GM21381 (cell line): Measurements from ENCODE around the gene IVD.

ENCODE experiments used
- ATAC-seq: cut with Tn5 transposase; IDR thresholded peaks from one replicate; pipeline ENCODE4 v1.9.1; 2021; ENCODE audit warnings: mild to moderate bottlenecking, moderate library complexity; ENCODE audit not compliant: unreplicated experiment

The IVD gene

DNA sequence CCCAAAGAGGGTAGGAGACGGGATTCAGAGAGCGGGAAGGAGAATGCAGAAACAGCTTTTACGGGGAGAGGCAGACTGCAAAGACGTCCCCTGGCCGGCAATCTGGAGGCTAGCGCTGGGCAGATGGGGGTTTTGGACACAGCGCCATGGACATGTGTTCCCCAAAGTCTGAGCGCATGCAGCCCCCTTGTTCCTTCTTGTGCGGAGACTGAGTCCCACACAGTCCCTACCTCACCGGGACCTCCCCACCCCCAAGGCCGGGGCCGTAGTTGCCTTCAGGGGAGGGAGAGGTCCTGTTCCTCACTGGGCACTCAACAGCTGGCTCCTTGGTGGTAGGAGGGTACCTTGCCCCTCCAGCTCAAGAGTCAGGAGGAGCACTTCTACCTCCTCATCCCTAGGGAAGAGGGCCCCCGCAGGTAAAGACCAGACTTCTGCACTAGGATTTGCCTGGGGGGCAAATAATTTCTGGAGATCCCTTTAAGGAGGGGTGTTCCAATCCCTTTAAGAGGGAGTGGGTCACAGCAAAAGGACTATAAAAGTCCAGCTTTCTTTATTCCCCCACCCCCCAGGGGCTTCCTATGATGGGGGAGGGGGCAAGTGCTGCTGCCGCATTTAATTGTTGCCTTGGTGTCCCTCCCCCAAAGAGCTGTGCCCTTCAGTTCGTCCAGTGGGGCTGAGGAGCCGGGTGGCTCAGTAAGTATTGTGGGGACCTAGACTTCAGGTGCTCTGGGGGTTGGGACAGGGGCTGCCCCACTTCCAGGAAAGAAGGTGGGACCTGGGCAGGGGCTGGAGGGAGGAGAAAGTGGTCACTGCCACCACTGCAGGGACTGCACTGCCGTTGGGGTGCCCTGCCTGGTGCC is 31.5 kb downstream of the IVD start:
- ATAC-seq: no peak

DNA sequence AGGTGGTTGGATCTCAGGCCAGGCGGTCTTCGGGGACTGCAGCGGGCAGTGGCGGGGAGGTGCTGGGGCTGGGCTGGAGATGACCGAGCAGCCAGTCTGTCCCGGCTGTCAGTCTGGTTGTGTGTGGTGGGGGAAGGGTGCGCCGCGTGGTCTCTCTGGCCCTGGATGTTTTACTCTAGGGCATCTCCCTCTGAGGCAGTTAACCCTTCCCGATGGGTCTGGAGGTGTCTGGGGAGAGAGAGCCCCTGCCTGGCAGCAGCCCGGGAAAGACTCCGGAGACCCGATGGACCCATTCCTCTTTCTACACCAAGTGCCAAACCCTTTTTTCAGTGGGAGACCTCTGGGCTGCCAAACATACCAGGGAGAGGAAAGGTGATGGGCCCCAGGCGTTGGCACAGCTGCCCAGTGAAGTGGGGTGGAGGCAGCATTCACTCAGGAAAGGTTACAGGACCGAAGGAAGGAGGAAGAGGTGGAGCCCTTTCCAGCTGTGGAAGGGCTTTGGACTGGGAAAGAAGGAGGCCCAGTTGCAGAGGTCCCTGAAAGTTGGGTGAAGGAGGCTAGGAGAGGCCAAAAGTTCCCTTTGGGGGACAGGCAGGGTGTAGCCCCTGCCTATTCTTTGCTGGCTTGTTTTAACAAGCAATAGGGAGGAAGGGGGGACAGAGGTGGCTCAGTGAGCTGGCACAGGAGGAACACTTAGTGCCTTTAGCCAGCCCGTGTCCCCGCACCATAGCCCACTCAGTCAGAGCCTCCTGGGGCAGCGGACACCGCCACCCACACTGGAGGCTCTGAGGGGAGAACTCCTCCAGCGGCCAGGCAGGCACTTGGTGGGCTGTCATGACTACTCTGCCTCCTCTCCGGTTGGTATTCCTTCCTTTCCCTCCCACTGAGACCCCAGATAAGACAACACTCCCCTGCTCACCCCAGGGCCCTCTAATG is 32.4 kb downstream of the IVD start:
- ATAC-seq: no peak

DNA sequence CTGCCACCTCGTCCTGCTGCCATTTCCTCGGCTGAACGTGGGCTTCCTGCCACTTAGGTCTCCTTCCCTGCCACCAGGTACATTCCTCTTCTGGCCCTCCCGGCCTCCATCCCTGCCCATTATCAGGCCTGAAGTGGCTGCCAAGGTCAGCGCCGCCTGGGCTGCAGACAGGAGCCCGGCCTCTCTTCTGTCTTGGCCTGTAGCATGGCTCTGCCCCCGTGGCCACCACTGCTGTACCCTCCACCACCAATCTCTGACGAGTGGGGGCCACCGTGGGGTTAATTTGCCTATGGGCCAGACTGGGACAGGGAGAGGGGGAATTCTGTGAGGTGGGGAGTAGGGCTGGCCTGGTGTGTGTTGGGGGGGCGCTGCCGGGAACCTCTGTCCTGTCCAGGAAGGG is 33.1 kb downstream of the IVD start:
- no peak for ATAC-seq

DNA sequence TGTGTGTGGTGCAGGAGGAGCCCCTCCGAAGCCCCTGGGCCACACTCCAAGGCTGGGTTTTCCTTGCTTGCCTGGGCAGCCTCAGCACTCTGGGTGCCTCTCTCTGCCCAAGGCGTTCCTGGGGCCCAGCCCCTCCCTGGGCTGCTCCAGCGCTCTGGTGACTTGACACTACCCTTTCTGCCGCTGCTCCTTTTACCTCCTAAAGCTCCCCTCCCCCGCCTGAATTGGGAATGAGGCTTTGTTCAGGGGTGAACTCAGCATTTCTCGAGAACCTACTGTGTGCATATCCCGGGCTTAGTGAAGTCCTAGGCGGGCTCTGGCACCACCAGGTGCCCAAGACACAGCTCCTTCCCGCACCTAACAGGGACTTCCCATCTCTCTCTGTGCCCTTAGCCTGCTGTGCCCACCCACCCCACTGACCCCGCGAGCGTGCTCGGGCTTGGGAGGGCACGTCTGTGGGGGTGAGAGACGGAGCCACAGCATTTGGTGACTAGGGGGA is 33.9 kb downstream of the IVD start:
- no peak for ATAC-seq

DNA sequence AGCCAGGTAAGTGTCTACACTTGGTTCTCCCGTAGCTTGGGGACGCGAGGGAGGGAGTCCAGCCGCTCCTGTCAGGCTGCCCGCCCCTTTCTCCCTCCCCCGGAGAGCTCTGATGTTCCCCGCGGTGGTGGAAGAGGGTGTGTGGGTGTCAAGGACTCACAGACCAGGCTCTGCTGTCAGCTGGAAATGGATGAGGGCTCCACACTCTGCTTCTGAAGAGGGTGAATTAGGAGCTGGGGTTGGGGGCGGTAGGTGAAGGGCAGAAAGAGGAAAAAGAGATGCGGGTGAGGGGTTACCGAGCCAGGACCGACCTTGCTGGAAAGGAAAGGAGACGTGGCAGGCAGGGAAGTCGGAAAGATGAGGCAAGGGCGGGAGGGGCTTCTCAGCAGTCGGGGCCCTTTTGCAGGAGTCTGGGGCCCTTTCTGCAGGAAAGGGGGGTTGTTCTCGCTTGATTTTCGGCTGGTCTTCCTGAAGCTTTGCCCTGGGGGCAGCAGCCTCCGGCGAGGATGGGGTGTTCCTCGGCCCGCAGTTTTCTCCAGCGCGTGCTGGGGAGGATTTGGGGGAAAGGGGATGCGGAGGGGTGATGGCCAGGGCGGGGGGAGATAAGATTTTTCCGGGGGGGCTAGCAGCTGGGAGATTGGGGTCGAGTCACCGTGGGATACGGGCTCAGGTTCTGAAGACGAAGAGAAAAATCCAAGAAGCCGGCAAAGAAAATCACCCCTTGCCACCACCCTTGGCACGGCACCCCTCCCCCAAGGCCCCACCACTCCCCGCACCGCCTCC is 34.6 kb downstream of the IVD start:
- ATAC-seq: no peak

DNA sequence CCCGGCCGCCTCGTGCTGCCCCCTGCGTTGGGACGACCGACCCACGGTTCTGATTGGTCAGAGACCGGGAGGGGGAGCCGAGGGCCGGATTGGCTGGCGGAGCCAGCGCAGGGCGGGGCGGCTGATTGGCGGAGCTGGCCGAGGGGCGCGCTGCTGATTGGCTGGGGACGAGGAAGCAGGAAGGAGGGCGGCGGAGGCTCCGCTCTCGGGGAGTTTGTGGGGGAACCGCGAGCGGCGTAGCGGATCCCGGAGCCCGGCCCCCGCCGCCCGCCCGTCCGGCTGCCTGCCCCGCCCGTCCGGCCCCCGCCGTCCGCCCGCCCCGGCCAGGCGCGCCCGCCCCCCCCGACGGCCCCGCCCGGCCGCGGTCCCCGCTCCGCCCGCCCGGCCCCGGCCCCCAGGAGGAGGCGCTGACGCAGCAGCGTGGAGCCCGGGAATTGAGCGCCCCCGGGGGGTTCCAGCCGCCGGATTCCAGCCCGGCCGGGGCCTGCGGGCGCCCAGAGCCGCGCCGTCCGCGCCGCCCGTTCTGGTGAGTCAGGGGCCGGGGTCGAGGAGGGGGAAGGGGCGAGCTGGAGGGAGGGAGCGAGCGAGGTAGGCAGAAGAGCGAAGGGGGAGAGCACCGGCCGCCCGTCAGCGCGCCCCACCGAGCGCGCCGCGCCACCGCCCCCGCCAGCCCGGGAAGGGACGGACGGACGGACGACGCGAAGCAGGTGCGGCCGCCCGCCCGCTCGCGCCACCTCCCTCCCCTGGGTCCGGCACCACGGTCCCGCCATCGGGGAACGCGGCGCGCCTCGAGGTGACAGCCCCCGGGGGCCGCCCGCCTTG is 35.4 kb downstream of the IVD start, which contains the start of gene BAHD1:
Gene BAHD1 (plus strand): TSS at position 211 of the 822 bp plus-strand sequence. CDS start 17,512 bp downstream, outside the sequence.
- ATAC-seq: peak; percentile 89

DNA sequence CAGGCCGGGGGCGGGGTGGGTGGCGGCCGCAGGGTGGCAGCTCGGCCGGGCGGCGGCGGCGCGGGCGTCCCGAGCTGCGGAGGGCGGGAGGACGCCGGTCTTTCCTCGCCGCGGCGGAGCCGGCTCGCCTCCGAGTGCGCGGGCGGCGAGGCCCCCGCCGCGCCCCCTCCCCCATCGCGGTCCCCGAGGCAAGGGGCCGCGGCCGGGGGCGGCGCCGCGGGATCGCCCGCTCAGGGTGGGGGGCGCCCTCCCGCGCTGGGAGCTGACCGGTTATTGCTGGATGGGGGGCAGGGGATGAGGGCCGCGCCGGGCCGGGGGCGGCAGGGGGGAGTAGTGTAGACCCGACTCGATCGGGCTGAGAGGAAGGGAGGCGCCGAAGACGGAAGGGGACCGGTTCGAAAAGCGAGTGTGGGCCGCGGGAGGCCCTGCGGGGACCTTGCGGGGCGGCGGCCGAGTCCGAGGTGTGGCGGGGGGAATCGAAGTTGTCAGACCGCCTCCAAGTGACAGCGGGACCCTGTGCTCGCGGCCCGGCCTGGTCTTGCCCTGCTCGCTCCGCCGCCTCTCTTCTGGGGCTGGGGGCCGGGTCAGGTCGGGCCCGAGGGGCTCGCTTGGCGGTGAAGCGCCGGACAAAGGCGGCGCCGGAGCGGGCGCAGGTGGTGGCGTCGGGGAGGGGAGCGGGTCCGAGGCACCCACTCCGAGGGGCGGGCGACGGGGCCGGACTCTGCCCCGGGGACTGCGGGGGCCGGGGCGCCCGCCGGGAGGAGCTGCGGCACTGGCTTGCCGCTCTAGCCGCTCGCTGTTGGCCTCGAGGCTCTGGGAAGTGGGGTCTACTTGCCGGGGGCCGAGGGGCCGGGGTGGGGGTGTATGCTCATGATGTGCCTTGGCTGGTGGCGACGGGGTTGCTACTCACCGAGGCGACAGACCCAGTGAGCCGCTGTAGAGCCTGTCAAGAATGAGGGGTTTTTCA is 36.3 kb downstream of the IVD start:
- peak; percentile 1 for ATAC-seq

DNA sequence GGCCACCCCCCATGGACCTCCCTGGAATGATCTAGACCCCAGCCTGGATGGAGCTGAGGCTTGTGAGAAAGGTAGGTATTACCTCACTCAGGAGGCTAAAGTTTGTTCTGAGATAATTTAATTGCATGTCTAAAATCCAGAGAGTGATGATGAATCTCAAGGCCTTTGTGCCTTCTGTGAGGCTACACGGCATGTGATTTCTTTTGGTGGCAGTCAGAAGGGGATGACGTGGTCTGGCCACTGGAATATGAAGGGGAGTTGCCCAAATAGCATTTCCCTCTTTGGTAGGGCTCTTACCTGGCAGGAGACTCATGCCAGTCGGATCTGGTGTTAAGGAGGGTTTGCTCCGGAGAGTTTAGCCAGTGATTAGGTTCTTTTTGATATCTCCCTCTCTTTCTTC is 37.7 kb downstream of the IVD start:
- no peak for ATAC-seq

DNA sequence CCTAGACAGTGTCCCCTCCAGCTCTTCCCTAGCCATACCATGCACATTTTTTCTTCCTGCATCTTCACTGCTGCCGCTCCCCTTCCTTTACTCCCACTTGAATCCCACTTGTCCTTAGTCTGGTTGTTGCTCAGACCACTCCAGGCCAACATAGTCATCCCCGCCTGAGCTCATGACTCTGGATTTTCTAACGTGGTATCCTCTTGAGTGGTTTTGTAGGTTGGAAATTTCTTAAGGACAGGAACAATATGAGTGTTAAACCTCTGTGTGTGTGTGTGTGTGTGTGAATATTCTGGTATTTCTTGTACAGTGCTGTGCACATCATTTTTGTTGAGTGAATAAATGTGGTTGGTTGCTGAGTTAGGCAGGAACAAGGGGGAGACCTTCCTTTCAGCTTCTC is 38.3 kb downstream of the IVD start:
- ATAC-seq: no peak

DNA sequence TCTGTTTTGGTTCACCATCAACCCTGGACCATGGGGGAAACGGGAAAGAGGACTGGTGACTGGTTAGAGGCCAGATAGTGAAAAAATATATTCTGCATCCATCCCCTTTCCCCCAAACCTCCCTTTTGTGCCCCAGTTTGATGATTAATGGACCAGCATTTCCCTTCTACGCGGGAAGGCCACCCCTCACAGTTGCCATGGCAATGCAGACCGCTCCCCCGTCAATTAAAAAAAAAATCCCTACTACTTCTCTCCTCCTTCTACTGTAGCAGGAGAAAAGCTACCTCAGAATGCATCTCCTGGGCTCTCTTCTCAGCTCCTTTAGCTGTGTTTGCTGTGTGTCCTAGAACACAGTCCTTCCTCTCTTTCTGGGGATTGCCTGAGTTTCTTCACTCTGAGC is 39.1 kb downstream of the IVD start:
- ATAC-seq: no peak

DNA sequence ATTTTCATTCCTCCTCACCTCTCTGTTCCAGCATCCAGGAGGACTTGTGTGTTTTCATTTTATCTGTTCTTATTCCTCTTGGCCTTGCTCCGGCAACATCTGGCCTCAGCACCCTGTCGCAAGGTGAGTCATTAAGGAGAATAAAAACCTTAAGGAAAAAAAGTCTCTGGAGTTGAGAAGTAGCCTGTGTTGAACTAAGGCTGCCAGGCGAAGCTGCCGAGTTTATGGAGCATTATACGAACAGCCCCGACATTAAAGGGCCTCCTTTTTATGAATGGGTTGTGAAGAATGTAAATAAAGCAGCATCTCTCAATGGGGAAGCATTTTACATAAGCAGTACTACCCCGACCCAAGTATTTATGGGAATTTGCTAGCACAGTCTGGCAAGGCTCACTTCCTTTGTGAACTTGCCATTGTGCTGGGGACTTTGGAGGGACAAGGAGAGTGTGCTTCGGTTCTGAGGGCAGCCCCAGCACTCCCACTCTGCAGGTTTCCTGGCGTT is 39.9 kb downstream of the IVD start:
- no peak for ATAC-seq

DNA sequence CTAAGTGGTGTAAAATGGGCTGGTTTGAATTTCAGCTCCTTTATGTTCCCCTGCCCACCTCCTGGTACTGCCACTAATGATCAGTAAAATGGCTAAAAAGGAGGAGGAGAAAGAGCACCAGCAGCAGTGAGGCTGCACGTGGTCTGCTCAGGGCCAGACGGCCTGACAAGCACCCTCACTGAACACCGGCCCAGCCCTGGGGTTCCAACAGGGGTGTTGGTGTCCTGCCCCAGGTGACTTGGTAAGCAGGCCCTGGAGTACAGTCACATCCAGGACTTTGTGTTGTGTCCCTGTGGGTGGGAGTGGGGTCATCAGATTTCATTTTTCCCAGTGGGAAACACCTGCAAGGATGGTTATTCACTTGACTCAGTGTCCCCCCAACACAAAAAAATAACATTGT is 40.5 kb downstream of the IVD start:
- no peak for ATAC-seq

DNA sequence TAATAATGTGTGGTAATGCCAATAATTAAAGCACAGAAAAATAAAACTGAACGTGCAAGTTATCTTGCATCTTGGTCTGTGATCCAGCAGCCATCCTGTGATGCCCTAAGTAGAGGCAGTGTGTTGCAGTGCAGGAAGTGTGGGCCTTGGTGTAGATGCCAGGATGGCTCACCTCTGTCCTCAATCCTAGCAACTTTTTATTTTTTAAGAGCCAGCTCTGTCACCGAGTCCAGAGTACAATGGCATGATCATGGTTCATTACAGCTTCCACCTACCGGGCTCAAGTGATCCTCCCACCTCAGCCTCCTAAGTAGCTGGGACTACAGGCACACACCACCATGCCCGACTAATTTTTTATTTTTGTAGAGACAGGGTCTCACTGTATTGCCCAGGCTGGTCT is 42.8 kb downstream of the IVD start:
- no peak for ATAC-seq

DNA sequence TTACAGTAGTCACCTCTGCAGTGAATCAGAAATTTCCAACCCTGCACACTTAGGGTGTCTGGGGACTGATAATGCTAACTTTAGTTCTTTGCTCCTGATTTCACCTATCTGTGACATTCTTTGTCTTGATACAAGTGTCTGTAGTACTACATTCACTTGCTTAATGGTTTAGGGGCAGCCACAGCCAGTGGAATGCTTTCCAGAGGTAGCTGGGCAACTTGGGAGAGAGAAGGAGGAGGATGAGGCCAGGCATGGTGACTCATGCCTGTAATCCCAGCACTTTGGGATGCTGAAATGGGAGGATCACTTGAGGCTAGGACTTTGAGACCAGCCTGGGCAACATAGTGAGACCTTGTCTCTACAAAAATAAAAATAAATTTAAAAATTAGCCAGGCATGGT is 43.7 kb downstream of the IVD start:
- no peak for ATAC-seq

DNA sequence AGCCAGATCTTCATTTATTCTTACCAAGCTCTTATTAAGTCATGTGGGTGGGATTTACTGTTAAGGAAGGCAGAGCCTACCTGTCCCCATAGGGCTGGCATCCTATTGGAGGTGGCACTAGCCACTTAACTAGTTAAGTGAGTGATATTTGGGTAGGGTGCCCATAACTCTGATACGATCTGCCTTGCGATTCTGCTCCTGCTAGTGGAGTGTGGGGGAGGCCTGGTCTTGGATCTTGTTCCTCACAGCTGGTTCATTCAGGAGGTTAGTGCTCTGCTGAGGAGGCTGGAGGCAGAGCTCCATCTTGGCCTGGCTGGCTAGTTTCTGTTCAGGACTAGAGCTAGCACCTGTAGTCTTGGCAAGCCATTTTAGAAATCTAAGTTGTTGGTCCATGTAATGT is 44.5 kb downstream of the IVD start:
- no peak for ATAC-seq

DNA sequence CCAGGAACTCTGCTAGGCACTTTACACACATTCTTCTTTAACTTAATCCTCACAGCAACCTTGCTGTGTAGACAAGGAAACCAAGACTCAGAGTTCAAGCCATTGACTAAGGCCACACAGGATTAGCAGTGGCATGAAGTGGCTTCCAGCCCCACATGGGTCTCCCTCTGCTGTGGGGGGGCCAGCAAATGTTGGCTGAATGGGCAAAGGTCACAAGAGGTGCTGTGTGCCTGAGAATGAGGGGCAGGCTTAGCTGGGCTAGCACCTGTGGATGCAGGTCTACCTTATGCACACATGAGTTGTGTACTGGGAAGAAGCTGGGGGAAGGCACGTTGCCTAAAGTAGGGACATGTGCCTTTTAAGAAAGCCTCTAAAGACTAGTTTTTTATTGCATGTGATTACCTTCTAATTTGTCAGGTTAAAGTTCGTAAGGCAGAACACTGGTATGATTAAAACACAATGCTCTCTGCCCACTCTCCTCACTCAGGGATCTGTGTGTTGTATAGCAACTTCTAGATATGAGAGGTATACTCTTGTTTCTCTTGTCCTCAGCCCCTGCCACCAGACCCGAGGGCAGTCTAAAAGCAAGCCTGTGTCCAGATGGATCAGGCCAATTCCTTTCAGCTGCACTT is 46.0 kb downstream of the IVD start:
- ATAC-seq: no peak

DNA sequence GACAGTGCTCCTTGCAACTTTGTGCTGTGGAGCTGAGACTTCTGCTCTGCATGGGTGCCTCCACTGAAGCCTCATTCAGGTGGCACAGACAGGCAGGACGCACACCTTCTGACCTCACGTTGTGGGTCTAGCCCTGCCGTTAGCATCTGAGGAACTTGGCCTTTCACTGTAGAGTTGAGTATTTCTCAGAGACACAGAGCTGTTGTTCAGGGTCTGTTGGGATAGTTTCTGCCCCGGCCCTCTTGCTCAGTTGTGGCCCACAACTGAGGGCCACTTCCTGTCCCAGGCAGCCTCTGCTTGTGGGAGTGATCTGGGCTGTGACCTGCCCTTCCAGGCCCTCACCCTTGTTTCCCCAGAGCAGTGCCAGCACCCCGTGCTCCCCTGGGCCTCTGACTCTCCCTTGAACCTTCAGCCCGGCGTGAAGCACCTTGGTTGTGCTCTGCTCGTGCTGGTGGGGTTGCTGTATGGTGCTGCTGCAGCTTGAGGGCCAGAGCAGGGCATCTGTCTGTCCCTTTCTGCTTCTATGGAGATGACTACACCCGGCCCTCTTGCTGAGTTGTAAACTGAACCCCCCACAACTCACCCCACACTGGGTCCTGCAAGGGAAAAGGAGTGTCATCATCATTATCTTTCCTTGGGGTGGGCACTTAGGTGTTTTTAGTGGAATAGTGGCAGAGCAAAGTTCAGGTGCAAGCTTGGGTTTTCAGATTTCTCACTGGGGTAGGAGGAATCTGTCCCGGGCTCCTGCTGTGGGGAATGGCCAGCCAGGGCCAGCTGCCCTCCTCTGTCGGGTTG is 46.9 kb downstream of the IVD start:
- ATAC-seq: peak; percentile 64
